Fibroblast of the conjunctiva (primary cell): ENCODE results near the gene TTC14.

Experiments
- DNase-seq: peaks from one replicate; pipeline ENCODE4 v3.0.0-alpha.2; 2010; ENCODE audit warnings: low read depth

TTC14 gene

DNA sequence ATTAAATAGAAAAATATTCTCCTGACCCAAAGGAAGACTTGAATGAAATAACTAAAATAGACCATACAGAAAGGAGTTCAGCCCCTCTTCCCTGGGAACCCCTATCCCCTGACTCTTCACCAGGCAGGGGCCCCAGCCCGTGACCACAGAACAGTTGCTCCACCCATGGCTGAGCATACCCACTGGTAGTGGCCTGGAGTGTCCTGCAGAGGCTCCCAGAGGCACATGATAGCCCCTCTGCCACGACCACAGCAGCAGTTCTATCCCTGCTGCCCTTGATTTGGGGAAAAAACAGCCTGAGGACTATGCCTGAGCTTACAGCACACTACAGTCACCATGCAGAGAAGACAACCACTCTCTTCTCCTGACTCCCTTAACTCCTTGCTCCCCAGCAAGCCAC, 31.8 kb downstream of the TTC14 start:
- no peak for DNase-seq

DNA sequence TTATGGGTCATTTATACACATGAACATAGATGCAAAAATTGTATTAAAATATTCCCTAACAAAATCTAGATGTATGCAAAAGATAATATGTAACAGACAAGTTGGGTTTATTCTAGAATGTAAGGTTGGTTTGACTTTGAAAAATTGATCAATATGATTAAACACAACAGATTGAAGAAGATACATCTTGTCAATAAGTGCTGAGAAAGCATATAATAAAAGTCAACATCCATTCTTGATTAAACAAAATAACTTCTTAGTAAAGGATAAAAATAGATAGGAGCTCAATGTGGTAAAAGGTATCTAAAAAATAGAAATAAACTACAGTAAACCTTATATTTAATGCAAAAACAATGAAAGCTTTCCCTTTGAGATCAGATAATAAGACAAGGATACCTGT, 39.0 kb downstream of the TTC14 start:
- DNase-seq, result no peak

DNA sequence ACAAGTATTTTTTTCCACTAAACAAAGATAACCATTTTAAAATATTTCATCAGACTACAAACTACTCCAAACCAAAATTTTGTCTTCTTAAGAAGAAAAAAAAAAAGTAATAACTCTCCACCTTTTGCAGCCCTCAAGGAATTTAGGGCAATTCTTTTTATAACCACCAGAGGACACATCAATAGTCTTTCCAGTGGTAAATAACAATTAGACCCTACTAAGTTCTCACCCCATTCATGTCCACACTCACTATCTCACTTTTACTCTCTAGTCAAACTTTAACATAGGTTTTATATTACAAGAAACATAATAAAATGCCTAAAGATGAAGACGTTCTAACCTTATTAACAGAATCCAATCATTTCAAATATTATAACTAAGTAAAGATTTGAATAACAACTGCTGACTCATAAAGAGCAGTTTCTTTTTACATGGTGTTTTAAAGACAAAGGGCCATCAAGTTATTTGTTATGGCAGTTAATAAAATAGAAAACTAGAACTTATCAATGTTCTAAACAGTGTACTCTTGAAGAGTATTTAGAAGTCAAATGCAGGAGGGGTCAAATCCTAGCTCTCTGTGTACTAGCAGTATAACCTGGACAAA, 44.3 kb downstream of the TTC14 start:
- no peak for DNase-seq

DNA sequence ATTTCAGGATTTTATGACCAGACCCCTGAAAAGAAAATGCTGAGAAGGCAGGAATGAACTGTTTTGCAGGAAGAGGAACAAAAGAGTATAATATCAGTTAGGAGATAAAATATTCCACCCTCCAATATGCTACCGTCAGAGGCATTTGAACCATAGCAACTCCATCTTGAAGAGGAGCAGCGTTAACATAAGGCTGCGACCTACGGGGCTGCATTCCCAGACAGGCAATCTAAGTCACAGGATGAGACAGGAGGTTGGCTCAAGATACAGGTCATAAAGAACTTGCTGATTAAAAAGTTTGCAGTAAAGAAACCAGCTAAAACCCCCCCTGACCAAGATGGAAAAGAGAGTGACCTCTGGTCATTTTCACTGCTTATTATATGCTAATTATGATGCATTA, 54.4 kb downstream of the TTC14 start:
- no peak for DNase-seq

DNA sequence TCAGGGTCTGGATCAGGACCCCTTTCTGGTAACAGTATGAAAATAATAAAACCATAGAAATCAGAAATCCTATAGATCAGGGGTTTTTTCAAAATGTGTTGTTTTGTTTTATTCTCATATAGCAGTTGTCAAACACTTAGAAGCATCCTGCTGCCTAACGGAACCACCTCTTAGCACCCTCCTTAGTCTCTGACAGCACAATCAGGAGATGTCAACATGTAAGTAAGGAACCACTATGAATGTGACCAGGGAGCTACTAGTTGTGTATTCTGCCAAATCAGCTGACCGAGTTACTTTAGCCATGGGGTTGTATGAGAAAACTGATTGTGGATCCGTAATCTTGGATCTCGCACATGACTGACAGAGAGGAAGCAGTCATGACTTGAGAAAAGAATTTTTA, 55.1 kb downstream of the TTC14 start:
- no peak for DNase-seq
